ENCODE results near the gene SMG6. TPM values are rescaled to one million over a fixed set of nuclear protein-coding genes. Genes with fewer than 3 reads are reported as not detected.

The SMG6 gene
- total and polyA plus RNA-seq, 2 of the 4 experiments (the other 2 are of a cell fraction) = 16.3 to 30.3 TPM

- H4K8ac ChIP-seq (ENCODE audit: low read depth in 2 of 2, low read length in 2 of 2) = peak overlapping the region; percentile 45 to 93
- peak overlapping the region; percentile 19; the same call in 1 of the 2 replicates for H3K9ac ChIP-seq (ENCODE audit: low read depth, low read length)
- 0 out of 2 replicates have a peak overlapping the region, but pooled peaks have one; percentile 31 for H3K56ac ChIP-seq (ENCODE audit: extremely low read depth, insufficient read depth, low read length)
- TF ChIP-seq NFE2L2 (IDR thresholded peaks at IDR 0.05; ENCODE audit: low read depth, low read length) (no peak), BHLHE40 (IDR thresholded peaks at IDR 0.05; ENCODE audit: low read depth, low read length) (no peak), USF2 (IDR thresholded peaks at IDR 0.05; ENCODE audit: low read depth, low read length) (no peak), RAD21 (IDR thresholded peaks at IDR 0.05; ENCODE audit: low read length) (no peak; the same call in 1 of the 2 replicates), CHD1 (IDR thresholded peaks at IDR 0.05; ENCODE audit: low read depth, low read length) (no peak), CEBPB (IDR thresholded peaks at IDR 0.05; ENCODE audit: low read depth, low read length) (no peak), SMC3 (IDR thresholded peaks at IDR 0.05; ENCODE audit: low read depth, low read length) (no peak)
- H3K36me3 ChIP-seq (ENCODE audit: control insufficient read depth, insufficient read depth, low read length) = peaks cover 18% of the 10 kb centered on the region
- WGBS, 2 experiments (ENCODE audit: extremely low coverage in 2 of 2, insufficient read length in 1 of 2) = 33% methylated on average over 1 of the region's 8 CpGs; no CpG with 5 or more reads in 1 of the 2 experiments
- ChIA-PET POLR2A (ENCODE audit: unreplicated experiment) (interaction anchor here (0.6 kb wide), 1 partner anchor 28 kb away, joined by 4 read pairs; no protein-coding TSS in a partner anchor), CTCF (interaction anchor here (2.9 kb wide), 1 partner anchor 161 kb away, joined by 12 read pairs; no protein-coding TSS in a partner anchor)
- H3K4me1 ChIP-seq (ENCODE audit: control insufficient read depth, insufficient read depth, low read length) = peaks cover 35% of the 10 kb centered on the region
- H2AK5ac ChIP-seq (ENCODE audit: low read depth, low read length) = peak overlapping the region; percentile 87
- DNase-seq (peak; percentile 53), ATAC-seq (ENCODE audit: low read depth) (peak; percentile 16)
- in situ Hi-C loops (cut with MboI; ENCODE audit: low sequenced_read_pairs) = no loop called here
- peaks cover 53% of the 10 kb centered on the region for H3K9me1 ChIP-seq (ENCODE audit: insufficient read depth, low read length)
- dilution Hi-C loops (cut with HindIII; ENCODE audit: low sequenced_read_pairs, unreplicated experiment) = no loop called here
- H2BK120ac ChIP-seq (ENCODE audit: low read depth, low read length) = peak overlapping the region; percentile 58
- peak overlapping the region; percentile 59 for H3K18ac ChIP-seq (ENCODE audit: low read depth, low read length)
- BruUV-seq (replicated peaks) = no TSS peak
- peak overlapping the region; percentile 85 for H2BK5ac ChIP-seq (ENCODE audit: low read depth, low read length, poor library complexity, severe bottlenecking)
- H3K4me3 ChIP-seq (ENCODE audit: insufficient read depth, low read depth, low read length) = no peak overlapping the region
- H4K20me1 ChIP-seq (ENCODE audit: insufficient read depth, low read length) = no peaks in the 10 kb centered on the region
- peak overlapping the region; percentile 85 for H4K91ac ChIP-seq (ENCODE audit: insufficient read depth, low read depth, low read length)
- H4K5ac ChIP-seq (ENCODE audit: low read depth, low read length) = peak overlapping the region; percentile 3
- H3K79me1 ChIP-seq (ENCODE audit: low read depth in 1 of 2, low read length in 2 of 2) = peaks cover 0 to 85% of the 10 kb centered on the region in 2 experiments; a peak in 3 of 4 replicates
- H3K9me3 ChIP-seq (ENCODE audit: control insufficient read depth, insufficient read depth, low read length) = no peaks in the 10 kb centered on the region
- H2BK20ac ChIP-seq (ENCODE audit: low read depth, low read length) = peak overlapping the region; percentile 81
- H2BK15ac ChIP-seq (ENCODE audit: low read depth, low read length) = peak overlapping the region; percentile 64; the same call in 2 of the 3 replicates
- peak overlapping the region; percentile 85 for H2AK9ac ChIP-seq (replicated peaks; ENCODE audit: low read depth, low read length, poor library complexity)
- peak overlapping the region; percentile 64 for H2AFZ ChIP-seq (replicated peaks; ENCODE audit: low read length, poor library complexity)
- no peaks in the 10 kb centered on the region for H3K27me3 ChIP-seq (ENCODE audit: control insufficient read depth, insufficient read depth, low read length)
- peak overlapping the region; percentile 54 for H3K23ac ChIP-seq (ENCODE audit: low read depth, low read length)
- intact Hi-C loops (cut with micrococcal nuclease) = no loop called here
- peak overlapping the region; percentile 57 for H3K14ac ChIP-seq (replicated peaks; ENCODE audit: low read depth, low read length)
- no peak overlapping the region for H3K4me2 ChIP-seq (ENCODE audit: low read depth, low read length)
- H3K4ac ChIP-seq (ENCODE audit: low read depth, low read length) = peak overlapping the region; percentile 86
- peak overlapping the region; percentile 77 for H3K27ac ChIP-seq (ENCODE audit: insufficient read depth, low read length)
Measured at GRCh38 chr17:2084036-2084765, 219.4 kb downstream of the SMG6 start.
